ENCODE measurements around the gene EPC1.

Gene EPC1

DNA sequence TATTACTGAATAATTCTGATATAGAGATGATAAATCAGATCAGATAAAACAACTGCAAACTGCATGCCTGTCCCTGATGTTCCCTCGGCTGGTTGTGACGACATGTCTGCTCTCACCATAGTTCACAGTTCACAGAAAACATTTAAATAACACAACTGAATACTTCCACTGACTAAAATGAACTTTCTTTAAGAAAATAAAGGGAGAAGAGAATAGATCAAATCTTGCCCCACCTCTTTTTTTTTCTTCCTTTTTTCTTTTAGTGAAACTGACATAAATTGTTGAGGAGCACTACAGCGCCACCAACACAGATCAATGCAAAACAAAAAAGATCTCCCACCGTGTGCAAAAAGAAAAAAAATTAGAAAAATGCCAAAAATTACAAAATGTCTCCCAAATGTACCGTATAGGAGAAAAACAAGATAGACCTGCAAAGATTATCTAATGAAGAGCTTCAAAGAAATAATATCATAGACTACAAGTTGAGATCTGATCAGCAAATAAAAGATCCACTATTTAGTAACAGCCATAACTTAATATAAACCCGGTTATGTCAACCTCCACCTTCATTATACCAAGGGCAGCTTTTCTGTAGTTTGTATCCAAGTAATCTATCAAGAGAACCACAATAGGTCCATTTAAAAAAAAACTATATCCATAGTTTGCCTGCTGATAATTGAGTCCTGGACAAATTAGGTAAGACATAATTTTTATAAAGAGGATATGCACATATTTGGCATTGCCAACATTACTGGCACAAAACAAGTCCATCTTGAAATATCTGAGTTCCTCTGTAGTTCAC is 30.7 kb upstream of the EPC1 start:
- Mint-ChIP-seq H3K27me3 (no peaks in the 10 kb centered on the region), H3K9me3 (no peaks in the 10 kb centered on the region), H3K36me3 (ENCODE audit: insufficient read depth) (peaks cover 5% of the 10 kb centered on the region), H3K27ac (ENCODE audit: low read depth) (no peak overlapping the region), H3K4me1 (peaks cover 15% of the 10 kb centered on the region), H3K4me3 (no peak overlapping the region)
- ATAC-seq (replicated peaks; ENCODE audit: extremely low read depth, poor library complexity, severe bottlenecking) (peak; percentile 8), DNase-seq (ENCODE audit: low spot score in 2 of 2) (no peak)

DNA sequence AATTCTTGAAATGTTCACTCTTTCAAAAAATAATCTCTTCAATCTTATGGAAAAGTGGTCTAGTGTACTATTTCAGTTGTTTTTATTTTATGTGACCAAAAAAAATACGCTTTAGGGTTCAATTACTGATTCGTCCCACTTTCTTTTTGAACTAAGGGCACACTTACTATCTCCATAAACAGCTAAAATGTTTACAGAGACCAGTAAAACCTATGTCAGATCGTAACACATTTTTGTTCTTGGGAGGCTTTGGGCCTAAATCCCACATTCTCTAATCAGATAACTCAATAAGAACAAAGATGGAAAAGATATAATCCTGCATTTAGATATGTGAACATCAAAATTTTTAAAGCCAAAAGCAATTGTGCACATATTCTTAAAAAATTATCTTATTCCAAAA is 29.8 kb upstream of the EPC1 start:
- Mint-ChIP-seq H3K27me3 (no peaks in the 10 kb centered on the region), H3K4me3 (no peak overlapping the region), H3K4me1 (peaks cover 23% of the 10 kb centered on the region), H3K36me3 (ENCODE audit: insufficient read depth) (peaks cover 8% of the 10 kb centered on the region), H3K27ac (ENCODE audit: low read depth) (no peak overlapping the region), H3K9me3 (no peaks in the 10 kb centered on the region)
- DNase-seq (ENCODE audit: low spot score in 2 of 2) (no peak), ATAC-seq (replicated peaks; ENCODE audit: extremely low read depth, poor library complexity, severe bottlenecking) (no peak)

DNA sequence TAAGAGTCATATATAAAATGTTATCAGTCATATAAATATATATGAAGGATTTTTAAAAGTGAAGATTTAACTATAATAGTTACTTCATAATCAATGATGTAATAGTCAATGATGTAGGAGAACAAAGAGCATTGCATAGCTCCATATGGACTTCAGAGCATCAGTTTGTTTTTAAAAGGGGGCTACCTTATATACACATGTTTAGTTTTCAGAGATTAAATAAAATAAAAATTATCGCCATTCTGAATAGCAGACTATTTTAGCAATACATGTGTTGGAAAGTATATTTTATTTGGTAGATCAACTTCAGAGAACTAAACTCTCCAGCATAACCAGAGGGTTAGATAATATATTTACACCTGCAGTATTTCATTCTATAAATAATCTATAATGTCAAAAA is 29.1 kb upstream of the EPC1 start:
- no peak overlapping the region for H3K4me3 Mint-ChIP-seq
- no peaks in the 10 kb centered on the region for H3K9me3 Mint-ChIP-seq
- H3K36me3 Mint-ChIP-seq (ENCODE audit: insufficient read depth), result peaks cover 9% of the 10 kb centered on the region
- peaks cover 23% of the 10 kb centered on the region for H3K4me1 Mint-ChIP-seq
- H3K27ac Mint-ChIP-seq (ENCODE audit: low read depth), result no peak overlapping the region
- ATAC-seq (replicated peaks; ENCODE audit: extremely low read depth, poor library complexity, severe bottlenecking) (no peak), DNase-seq (ENCODE audit: low spot score in 2 of 2) (no peak)
- no peaks in the 10 kb centered on the region for H3K27me3 Mint-ChIP-seq

DNA sequence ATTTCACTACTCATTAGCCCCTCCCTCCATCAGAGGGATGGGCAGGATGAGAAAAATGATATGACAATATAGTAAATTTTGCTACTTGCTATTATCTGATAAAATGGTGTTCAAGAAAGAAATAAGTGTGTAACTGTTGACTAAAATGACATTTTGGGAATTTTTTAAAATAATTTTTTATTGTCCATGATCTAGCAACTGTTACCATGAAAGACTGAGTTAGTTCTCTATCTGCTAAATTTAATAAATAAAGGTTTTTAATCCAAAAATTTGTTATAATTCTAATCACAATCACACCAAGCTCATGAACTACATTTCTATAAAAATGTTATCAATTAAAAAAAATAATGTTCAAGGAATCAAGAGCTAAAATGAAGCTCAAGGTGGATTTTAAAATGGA is 28.7 kb upstream of the EPC1 start:
- Mint-ChIP-seq H3K27ac (ENCODE audit: low read depth) (peak overlapping the region; percentile 19), H3K4me3 (peak overlapping the region; percentile 30), H3K36me3 (ENCODE audit: insufficient read depth) (peaks cover 11% of the 10 kb centered on the region), H3K9me3 (no peaks in the 10 kb centered on the region), H3K27me3 (no peaks in the 10 kb centered on the region), H3K4me1 (peaks cover 23% of the 10 kb centered on the region)
- DNase-seq (ENCODE audit: low spot score in 2 of 2) (no peak), ATAC-seq (replicated peaks; ENCODE audit: extremely low read depth, poor library complexity, severe bottlenecking) (no peak)

DNA sequence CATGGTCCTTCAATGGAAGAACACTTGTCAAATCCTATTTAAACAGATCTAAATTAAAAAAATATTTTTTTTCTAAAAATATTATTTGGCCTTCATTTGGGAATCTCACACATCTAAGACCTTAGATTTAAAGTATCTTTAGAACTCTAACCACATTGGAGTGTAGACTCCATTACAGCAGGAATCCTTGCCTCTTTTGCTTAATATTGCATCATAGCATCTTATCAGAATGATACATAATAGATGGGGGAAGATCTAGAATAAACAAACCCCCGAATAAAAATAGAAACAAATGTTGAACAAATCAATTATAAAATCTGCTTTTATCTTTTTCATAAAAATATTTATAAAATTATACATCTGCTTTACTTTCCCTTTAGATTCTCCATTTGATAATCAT is 27.6 kb upstream of the EPC1 start:
- Mint-ChIP-seq H3K4me3 (peak overlapping the region; percentile 30), H3K27ac (ENCODE audit: low read depth) (no peak overlapping the region), H3K27me3 (no peaks in the 10 kb centered on the region), H3K36me3 (ENCODE audit: insufficient read depth) (peaks cover 11% of the 10 kb centered on the region), H3K9me3 (no peaks in the 10 kb centered on the region), H3K4me1 (peaks cover 23% of the 10 kb centered on the region)
- DNase-seq (ENCODE audit: low spot score in 2 of 2) (no peak), ATAC-seq (replicated peaks; ENCODE audit: extremely low read depth, poor library complexity, severe bottlenecking) (no peak)

DNA sequence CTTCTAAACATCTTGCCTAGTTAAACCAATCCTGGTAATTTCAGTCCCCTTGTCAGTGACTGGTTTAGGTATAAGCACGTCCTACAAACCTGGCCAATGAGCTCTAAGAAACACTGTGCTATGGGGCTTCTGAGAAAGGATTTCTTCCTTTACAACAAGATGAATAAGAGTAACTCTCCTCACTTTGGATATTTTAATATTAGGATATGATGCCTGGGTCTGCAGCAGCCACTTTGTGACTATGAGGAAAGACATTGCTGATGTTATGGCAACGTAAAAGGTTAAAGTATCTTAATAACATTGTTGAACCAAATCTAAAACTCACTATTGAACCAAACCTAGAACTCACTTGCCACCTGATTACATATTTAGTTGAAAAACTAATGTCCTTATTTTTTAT is 26.5 kb upstream of the EPC1 start:
- Mint-ChIP-seq H3K36me3 (ENCODE audit: insufficient read depth) (peaks cover 11% of the 10 kb centered on the region), H3K27ac (ENCODE audit: low read depth) (no peak overlapping the region), H3K4me3 (no peak overlapping the region), H3K9me3 (no peaks in the 10 kb centered on the region), H3K4me1 (peaks cover 23% of the 10 kb centered on the region), H3K27me3 (no peaks in the 10 kb centered on the region)
- DNase-seq (ENCODE audit: low spot score in 2 of 2), result no peak
- no peak for ATAC-seq (replicated peaks; ENCODE audit: extremely low read depth, poor library complexity, severe bottlenecking)

DNA sequence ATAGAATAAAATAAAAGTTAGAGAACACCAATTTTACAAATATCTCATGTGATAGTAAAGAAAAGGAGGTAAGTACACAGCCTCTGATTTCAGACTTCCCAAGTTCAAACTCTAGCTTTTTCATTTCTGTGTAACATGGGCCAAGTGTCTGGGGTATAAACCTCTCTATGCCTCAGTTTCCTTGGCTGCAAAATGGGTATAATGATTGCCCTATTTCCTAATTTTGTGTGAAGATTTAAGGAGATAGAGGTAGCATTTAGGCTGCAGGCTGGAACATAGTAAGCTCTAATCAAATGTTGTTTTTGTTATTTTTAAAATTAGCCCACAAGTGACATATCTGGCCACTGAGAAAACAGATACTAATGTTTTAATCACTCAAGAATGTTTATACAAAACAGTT is 26.1 kb upstream of the EPC1 start:
- ATAC-seq (replicated peaks; ENCODE audit: extremely low read depth, poor library complexity, severe bottlenecking), result no peak
- Mint-ChIP-seq H3K9me3 (no peaks in the 10 kb centered on the region), H3K27ac (ENCODE audit: low read depth) (no peak overlapping the region), H3K4me1 (peaks cover 28% of the 10 kb centered on the region), H3K27me3 (no peaks in the 10 kb centered on the region), H3K4me3 (no peak overlapping the region), H3K36me3 (ENCODE audit: insufficient read depth) (peaks cover 11% of the 10 kb centered on the region)
- no peak for DNase-seq (ENCODE audit: low spot score in 2 of 2)

DNA sequence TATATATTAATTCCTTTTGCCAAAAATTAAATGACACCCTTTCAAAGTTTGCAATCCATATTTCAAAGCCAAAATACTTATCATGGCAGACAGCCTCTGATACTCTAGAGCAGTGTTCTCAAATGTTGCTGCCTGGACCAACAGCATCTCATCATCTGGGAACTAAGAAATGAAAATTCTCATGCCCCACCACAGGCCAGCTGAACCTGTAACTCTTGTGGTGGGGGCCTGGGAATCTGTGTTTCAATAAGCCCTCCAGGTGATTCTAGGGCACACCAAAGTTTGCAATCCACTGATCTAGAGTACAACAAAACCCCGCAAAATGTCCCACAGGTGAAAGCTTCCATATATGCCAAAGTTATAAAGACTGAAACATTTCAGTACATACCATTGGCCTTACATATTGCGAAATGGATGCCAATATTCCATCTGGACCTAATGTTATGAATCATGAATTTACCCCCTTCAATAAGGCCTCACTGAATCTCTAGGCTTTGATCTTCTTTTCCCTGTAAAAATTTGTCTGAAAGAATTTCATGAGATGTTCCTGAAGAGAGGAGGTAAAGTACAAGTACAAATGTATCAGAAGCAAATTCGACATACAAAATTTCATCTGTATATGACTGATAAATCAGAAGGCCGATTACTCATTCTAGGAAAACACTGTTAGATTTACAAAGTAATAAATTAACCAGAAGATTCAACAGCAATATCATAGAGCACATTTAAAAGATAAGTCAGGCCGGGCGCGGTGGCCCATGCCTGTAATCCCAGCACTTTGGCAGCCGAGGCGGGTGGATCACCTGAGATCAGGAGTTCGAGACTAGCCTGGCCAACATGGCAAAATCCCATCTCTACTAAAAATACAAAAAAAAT is 25.3 kb upstream of the EPC1 start:
- H3K36me3 Mint-ChIP-seq (ENCODE audit: insufficient read depth), result peaks cover 13% of the 10 kb centered on the region
- H3K27me3 Mint-ChIP-seq, result no peaks in the 10 kb centered on the region
- no peak overlapping the region for H3K4me3 Mint-ChIP-seq
- ATAC-seq (replicated peaks; ENCODE audit: extremely low read depth, poor library complexity, severe bottlenecking) (no peak), DNase-seq (ENCODE audit: low spot score in 2 of 2) (no peak)
- H3K9me3 Mint-ChIP-seq, result no peaks in the 10 kb centered on the region
- peak overlapping the region; percentile 52 for H3K27ac Mint-ChIP-seq (ENCODE audit: low read depth)
- peaks cover 34% of the 10 kb centered on the region for H3K4me1 Mint-ChIP-seq

DNA sequence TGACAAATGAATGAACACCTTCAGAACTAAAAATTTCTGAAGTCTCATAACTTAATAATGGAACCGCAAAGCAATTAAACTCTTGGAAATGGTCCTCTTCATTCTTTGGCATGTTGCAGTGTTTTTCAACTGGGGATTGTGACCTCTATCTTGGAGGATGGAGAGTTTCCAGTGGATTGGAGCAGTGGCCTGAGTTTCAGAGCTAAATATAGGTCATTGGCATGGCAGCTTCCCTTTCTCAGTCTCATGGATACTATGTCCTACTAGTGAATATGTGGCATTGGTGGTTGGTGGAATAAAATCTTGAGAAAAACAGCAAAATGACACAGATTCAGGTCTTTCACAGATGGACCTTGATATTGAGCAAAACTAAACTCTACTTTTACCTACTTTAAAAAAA is 24.1 kb upstream of the EPC1 start:
- H3K36me3 Mint-ChIP-seq (ENCODE audit: insufficient read depth), result peaks cover 13% of the 10 kb centered on the region
- H3K27me3 Mint-ChIP-seq, result no peaks in the 10 kb centered on the region
- no peaks in the 10 kb centered on the region for H3K9me3 Mint-ChIP-seq
- no peak overlapping the region for H3K4me3 Mint-ChIP-seq
- DNase-seq (ENCODE audit: low spot score in 2 of 2) (no peak), ATAC-seq (replicated peaks; ENCODE audit: extremely low read depth, poor library complexity, severe bottlenecking) (no peak)
- H3K4me1 Mint-ChIP-seq, result peaks cover 34% of the 10 kb centered on the region
- no peak overlapping the region for H3K27ac Mint-ChIP-seq (ENCODE audit: low read depth)

DNA sequence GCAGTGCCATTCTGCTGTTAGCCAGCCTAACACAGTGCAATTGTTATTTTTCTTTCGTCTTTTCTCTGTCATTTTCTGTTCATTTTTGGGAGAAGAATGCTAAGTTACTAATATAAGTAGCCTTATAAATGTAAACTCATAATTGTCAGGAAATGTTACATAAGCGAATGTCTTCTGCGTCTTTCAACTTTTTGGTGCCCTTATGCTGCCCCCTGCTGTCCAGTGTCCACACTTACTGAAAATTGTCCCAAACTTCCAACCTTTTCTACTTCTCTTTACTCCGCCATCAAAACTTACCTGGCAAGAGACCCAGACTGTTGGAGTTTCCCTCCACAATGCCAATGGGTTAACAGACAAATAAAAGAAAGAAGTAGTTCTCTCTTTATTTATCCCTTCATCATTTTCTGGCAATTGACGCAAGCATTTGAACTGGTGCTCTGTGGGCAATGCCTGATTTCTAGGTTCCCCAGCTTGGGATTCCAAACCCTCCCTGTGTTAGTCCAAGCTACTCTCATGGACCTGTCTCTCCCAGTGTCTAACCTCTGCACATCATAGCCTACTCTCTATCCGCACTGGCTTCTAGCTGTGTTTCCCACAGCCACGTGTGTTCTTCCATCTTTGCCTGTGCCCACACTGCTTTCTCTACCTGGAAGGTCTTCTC is 21.0 kb upstream of the EPC1 start:
- Mint-ChIP-seq H3K4me3 (peak overlapping the region; percentile 33), H3K36me3 (ENCODE audit: insufficient read depth) (peaks cover 12% of the 10 kb centered on the region), H3K27ac (ENCODE audit: low read depth) (peak overlapping the region; percentile 20), H3K27me3 (no peaks in the 10 kb centered on the region), H3K9me3 (no peaks in the 10 kb centered on the region), H3K4me1 (peaks cover 36% of the 10 kb centered on the region)
- DNase-seq (ENCODE audit: low spot score in 2 of 2) (peak; percentile 60 to 63), ATAC-seq (replicated peaks; ENCODE audit: extremely low read depth, poor library complexity, severe bottlenecking) (no peak)

DNA sequence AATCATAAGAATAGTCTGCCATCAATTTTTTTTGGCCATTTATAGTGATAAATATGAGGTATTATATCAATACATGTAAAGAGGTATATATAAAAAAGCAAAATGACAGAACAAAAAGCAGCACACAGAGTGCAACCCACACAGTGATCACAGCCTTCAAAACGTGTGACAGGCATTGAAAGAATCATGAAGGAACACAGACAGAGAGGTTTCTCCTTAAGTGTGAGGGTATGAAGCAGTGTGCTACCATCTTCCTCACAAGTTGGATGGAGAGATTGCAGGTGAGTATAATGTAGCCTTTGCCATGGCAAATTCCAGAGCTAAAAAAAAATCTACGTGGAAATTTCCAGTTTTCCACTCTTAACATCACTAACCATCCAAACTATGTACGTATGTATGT is 19.6 kb upstream of the EPC1 start:
- H3K36me3 Mint-ChIP-seq (ENCODE audit: insufficient read depth), result peaks cover 13% of the 10 kb centered on the region
- no peaks in the 10 kb centered on the region for H3K27me3 Mint-ChIP-seq
- DNase-seq (ENCODE audit: low spot score in 2 of 2) (no peak), ATAC-seq (replicated peaks; ENCODE audit: extremely low read depth, poor library complexity, severe bottlenecking) (no peak)
- H3K4me3 Mint-ChIP-seq, result no peak overlapping the region
- H3K4me1 Mint-ChIP-seq, result peaks cover 41% of the 10 kb centered on the region
- no peak overlapping the region for H3K27ac Mint-ChIP-seq (ENCODE audit: low read depth)
- H3K9me3 Mint-ChIP-seq, result no peaks in the 10 kb centered on the region

DNA sequence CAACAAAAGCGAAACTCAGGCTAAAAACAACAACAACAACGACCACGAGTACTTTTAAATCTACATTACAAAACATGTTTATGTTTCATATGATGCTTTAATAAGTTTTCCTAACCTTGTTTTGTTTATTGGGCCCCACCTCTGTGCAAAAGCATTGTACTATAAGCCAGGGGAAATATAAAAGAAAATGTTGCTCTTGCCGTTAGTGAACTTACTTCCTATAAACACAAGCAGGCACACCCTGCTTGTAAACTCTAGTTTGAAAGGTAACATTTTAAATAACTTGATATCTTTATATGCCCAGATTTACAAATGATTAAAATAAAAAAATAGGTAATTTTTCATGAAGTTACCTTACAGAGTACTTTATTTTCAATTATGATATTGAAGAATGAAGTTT is 19.2 kb upstream of the EPC1 start:
- H3K36me3 Mint-ChIP-seq (ENCODE audit: insufficient read depth), result peaks cover 12% of the 10 kb centered on the region
- H3K27me3 Mint-ChIP-seq, result no peaks in the 10 kb centered on the region
- no peaks in the 10 kb centered on the region for H3K9me3 Mint-ChIP-seq
- no peak overlapping the region for H3K27ac Mint-ChIP-seq (ENCODE audit: low read depth)
- H3K4me1 Mint-ChIP-seq, result peaks cover 46% of the 10 kb centered on the region
- ATAC-seq (replicated peaks; ENCODE audit: extremely low read depth, poor library complexity, severe bottlenecking) (no peak), DNase-seq (ENCODE audit: low spot score in 2 of 2) (no peak)
- no peak overlapping the region for H3K4me3 Mint-ChIP-seq
